Central memory CD8-positive, alpha-beta T cell (primary cell): ENCODE measurements around the gene LIPC.
A peak's percentile ranks its signal among the peaks of the same experiment; 100 is the strongest.

Experiments
- ATAC-seq: fragments of 150-1000 bp; cut with Tn5 transposase; replicated peaks from 2 replicates; pipeline ENCODE4 v1.10.0; 2022; ENCODE audit warnings: mild to moderate bottlenecking, moderate FRiP score, moderate number of reproducible peaks; ENCODE audit not compliant: poor library complexity, severe bottlenecking; ENCODE audit errors: extremely low read depth
- DNase-seq, 2 donors: peaks; one replicate each; pipeline ENCODE4 v3.0.0; 2021; ENCODE audit warnings: low spot score in 2 of 2
- H3K27ac Mint-ChIP-seq: one replicate; pipeline ENCODE4 v1.8.0; 2022; ENCODE audit warnings: low read depth, mild to moderate bottlenecking, moderate library complexity, mixed read lengths
- H3K27me3 Mint-ChIP-seq: one replicate; pipeline ENCODE4 v1.8.0; 2022; ENCODE audit warnings: mixed read lengths
- H3K36me3 Mint-ChIP-seq: one replicate; pipeline ENCODE4 v1.8.0; 2022; ENCODE audit warnings: mild to moderate bottlenecking, moderate library complexity, mixed read lengths; ENCODE audit not compliant: insufficient read depth
- H3K4me1 Mint-ChIP-seq: one replicate; pipeline ENCODE4 v1.8.0; 2022; ENCODE audit warnings: mixed read lengths
- H3K4me3 Mint-ChIP-seq: one replicate; pipeline ENCODE4 v1.8.0; 2022; ENCODE audit warnings: mild to moderate bottlenecking, moderate library complexity, mixed read lengths
- H3K9me3 Mint-ChIP-seq: one replicate; pipeline ENCODE4 v1.8.0; 2022; ENCODE audit warnings: mixed read lengths

Gene LIPC

GRCh38 chr15:58515807-58516206 is 84.0 kb downstream of the LIPC start:
- no peaks in the 10 kb centered on the region for H3K9me3 Mint-ChIP-seq
- no peak overlapping the region for H3K4me3 Mint-ChIP-seq
- DNase-seq (no peak), ATAC-seq (no peak)
- no peaks in the 10 kb centered on the region for H3K27me3 Mint-ChIP-seq
- H3K27ac Mint-ChIP-seq = peak overlapping the region; percentile 16
- H3K36me3 Mint-ChIP-seq = peaks cover 8% of the 10 kb centered on the region
- H3K4me1 Mint-ChIP-seq = peaks cover 56% of the 10 kb centered on the region

- Mint-ChIP-seq H3K27me3 (no peaks in the 10 kb centered on the region), H3K36me3 (peaks cover 10% of the 10 kb centered on the region), H3K27ac (peak overlapping the region; percentile 33), H3K4me3 (no peak overlapping the region), H3K4me1 (peaks cover 69% of the 10 kb centered on the region), H3K9me3 (no peaks in the 10 kb centered on the region)
- peak; percentile 54 for ATAC-seq
- DNase-seq = no peak
Observed at GRCh38 chr15:58517252-58517681, 85.5 kb downstream of the LIPC start.

GRCh38 chr15:58517682-58518525 is 86.1 kb downstream of the LIPC start:
- DNase-seq = no peak
- Mint-ChIP-seq H3K36me3 (peaks cover 10% of the 10 kb centered on the region), H3K4me3 (no peak overlapping the region), H3K27ac (peak overlapping the region; percentile 33), H3K4me1 (peaks cover 68% of the 10 kb centered on the region), H3K27me3 (no peaks in the 10 kb centered on the region), H3K9me3 (no peaks in the 10 kb centered on the region)
- peak; percentile 58 for ATAC-seq

- peaks cover 62% of the 10 kb centered on the region for H3K4me1 Mint-ChIP-seq
- no peak for DNase-seq
- ATAC-seq = peak; percentile 40
- H3K36me3 Mint-ChIP-seq = peaks cover 10% of the 10 kb centered on the region
- H3K4me3 Mint-ChIP-seq = no peak overlapping the region
- H3K27ac Mint-ChIP-seq = peak overlapping the region; percentile 33
- no peaks in the 10 kb centered on the region for H3K27me3 Mint-ChIP-seq
- no peaks in the 10 kb centered on the region for H3K9me3 Mint-ChIP-seq
Observed at GRCh38 chr15:58518626-58519025, 86.8 kb downstream of the LIPC start.

- no peak for ATAC-seq
- no peaks in the 10 kb centered on the region for H3K9me3 Mint-ChIP-seq
- peaks cover 10% of the 10 kb centered on the region for H3K36me3 Mint-ChIP-seq
- DNase-seq = no peak
- no peaks in the 10 kb centered on the region for H3K27me3 Mint-ChIP-seq
- peaks cover 59% of the 10 kb centered on the region for H3K4me1 Mint-ChIP-seq
- no peak overlapping the region for H3K4me3 Mint-ChIP-seq
- H3K27ac Mint-ChIP-seq = no peak overlapping the region
Observed at GRCh38 chr15:58519516-58519915, 87.7 kb downstream of the LIPC start.

- H3K4me1 Mint-ChIP-seq = peaks cover 52% of the 10 kb centered on the region
- peaks cover 10% of the 10 kb centered on the region for H3K36me3 Mint-ChIP-seq
- H3K27ac Mint-ChIP-seq = no peak overlapping the region
- no peaks in the 10 kb centered on the region for H3K9me3 Mint-ChIP-seq
- no peak overlapping the region for H3K4me3 Mint-ChIP-seq
- DNase-seq = no peak
- no peaks in the 10 kb centered on the region for H3K27me3 Mint-ChIP-seq
- no peak for ATAC-seq
Observed at GRCh38 chr15:58520464-58520863, 88.7 kb downstream of the LIPC start.

- no peak for DNase-seq
- ATAC-seq = no peak
- no peaks in the 10 kb centered on the region for H3K27me3 Mint-ChIP-seq
- peaks cover 47% of the 10 kb centered on the region for H3K4me1 Mint-ChIP-seq
- no peak overlapping the region for H3K27ac Mint-ChIP-seq
- H3K36me3 Mint-ChIP-seq = peaks cover 7% of the 10 kb centered on the region
- H3K9me3 Mint-ChIP-seq = no peaks in the 10 kb centered on the region
- no peak overlapping the region for H3K4me3 Mint-ChIP-seq
Observed at GRCh38 chr15:58520936-58521292, 89.1 kb downstream of the LIPC start.

- H3K36me3 Mint-ChIP-seq = peaks cover 5% of the 10 kb centered on the region
- no peak overlapping the region for H3K4me3 Mint-ChIP-seq
- no peaks in the 10 kb centered on the region for H3K9me3 Mint-ChIP-seq
- DNase-seq = no peak
- no peaks in the 10 kb centered on the region for H3K27me3 Mint-ChIP-seq
- no peak for ATAC-seq
- H3K27ac Mint-ChIP-seq = no peak overlapping the region
- peaks cover 42% of the 10 kb centered on the region for H3K4me1 Mint-ChIP-seq
Observed at GRCh38 chr15:58521293-58521991, 89.7 kb downstream of the LIPC start.

GRCh38 chr15:58522391-58522790 is 90.6 kb downstream of the LIPC start:
- DNase-seq (no peak), ATAC-seq (no peak)
- no peaks in the 10 kb centered on the region for H3K9me3 Mint-ChIP-seq
- no peak overlapping the region for H3K4me3 Mint-ChIP-seq
- peak overlapping the region; percentile 47 for H3K27ac Mint-ChIP-seq
- H3K36me3 Mint-ChIP-seq = peaks cover 4% of the 10 kb centered on the region
- peaks cover 34% of the 10 kb centered on the region for H3K4me1 Mint-ChIP-seq
- no peaks in the 10 kb centered on the region for H3K27me3 Mint-ChIP-seq

GRCh38 chr15:58522865-58523264 is 91.1 kb downstream of the LIPC start:
- no peak for DNase-seq
- peaks cover 4% of the 10 kb centered on the region for H3K36me3 Mint-ChIP-seq
- H3K27ac Mint-ChIP-seq = peak overlapping the region; percentile 47
- no peak overlapping the region for H3K4me3 Mint-ChIP-seq
- H3K4me1 Mint-ChIP-seq = peaks cover 29% of the 10 kb centered on the region
- no peaks in the 10 kb centered on the region for H3K9me3 Mint-ChIP-seq
- ATAC-seq = no peak
- H3K27me3 Mint-ChIP-seq = no peaks in the 10 kb centered on the region

- Mint-ChIP-seq H3K27me3 (no peaks in the 10 kb centered on the region), H3K27ac (no peak overlapping the region), H3K4me3 (no peak overlapping the region), H3K4me1 (peaks cover 21% of the 10 kb centered on the region), H3K36me3 (peaks cover 2% of the 10 kb centered on the region), H3K9me3 (no peaks in the 10 kb centered on the region)
- ATAC-seq (no peak), DNase-seq (no peak)
Observed at GRCh38 chr15:58523634-58524033, 91.8 kb downstream of the LIPC start.

GRCh38 chr15:58524247-58524646 is 92.5 kb downstream of the LIPC start:
- DNase-seq (no peak), ATAC-seq (no peak)
- H3K27ac Mint-ChIP-seq = no peak overlapping the region
- no peaks in the 10 kb centered on the region for H3K27me3 Mint-ChIP-seq
- no peak overlapping the region for H3K4me3 Mint-ChIP-seq
- H3K9me3 Mint-ChIP-seq = no peaks in the 10 kb centered on the region
- H3K36me3 Mint-ChIP-seq = peaks cover 2% of the 10 kb centered on the region
- peaks cover 18% of the 10 kb centered on the region for H3K4me1 Mint-ChIP-seq

GRCh38 chr15:58525991-58526421 is 94.2 kb downstream of the LIPC start:
- Mint-ChIP-seq H3K4me1 (peaks cover 11% of the 10 kb centered on the region), H3K9me3 (no peaks in the 10 kb centered on the region), H3K4me3 (no peak overlapping the region), H3K27me3 (no peaks in the 10 kb centered on the region), H3K36me3 (peaks cover 2% of the 10 kb centered on the region), H3K27ac (no peak overlapping the region)
- ATAC-seq = no peak
- no peak for DNase-seq
